Daoy (cell line): ENCODE results near the gene PAX5. TPM values are rescaled to one million over a fixed set of nuclear protein-coding genes. Genes with fewer than 3 reads are reported as not detected.

ENCODE experiments used
- DNase-seq: peaks from one replicate; pipeline ENCODE4 v3.0.0-alpha.2; 2015; ENCODE audit warnings: low read depth
- total RNA-seq: library from RNA; depleted of rRNA; stranded (reverse); fragments of >200 nt; shearing (Covaris generic); gene quantifications from 2 replicates; pipeline ENCODE4 v1.2.3, GENCODE V29; 2014

Gene PAX5
- total RNA-seq, 1 experiment from 2014 or later: 0.17 TPM

DNA sequence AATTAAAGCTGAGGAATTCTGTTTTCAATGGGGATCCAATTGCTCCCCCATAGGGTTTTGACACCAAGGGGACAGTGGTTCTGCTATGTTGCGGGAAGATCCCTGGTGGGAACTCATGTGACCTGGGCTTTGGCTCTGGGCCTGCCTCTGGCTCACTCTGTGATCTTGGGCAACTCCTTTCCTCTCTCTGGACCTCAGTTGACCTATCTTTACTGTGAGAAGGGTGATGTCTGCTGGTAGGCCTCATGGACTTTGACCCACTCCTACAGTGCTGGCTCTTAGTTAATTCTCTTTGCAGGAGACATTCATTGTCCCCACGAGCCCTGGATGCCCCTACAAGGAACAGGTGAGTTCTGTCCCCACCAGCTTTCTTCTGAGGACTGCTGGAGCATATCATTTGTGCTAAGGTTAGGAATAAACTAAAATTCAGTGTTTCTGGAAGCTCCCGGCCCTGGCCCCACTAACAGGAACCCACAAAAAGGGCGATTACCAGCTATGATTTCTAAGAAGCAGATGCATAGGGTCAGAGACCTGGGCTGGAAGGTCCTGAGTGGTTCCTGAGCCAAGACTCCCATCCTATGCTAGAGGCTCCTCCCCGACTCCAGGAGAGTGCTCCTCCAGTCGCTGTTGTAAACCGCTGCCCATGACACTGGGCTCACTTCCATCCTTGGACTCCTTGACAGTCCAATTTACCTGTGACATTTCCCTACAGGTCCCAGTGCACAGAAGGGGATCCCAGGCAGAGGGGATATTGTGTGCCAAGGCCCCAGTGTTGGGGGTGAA lies 218.3 kb downstream of the PAX5 start:
- no peak for DNase-seq

DNA sequence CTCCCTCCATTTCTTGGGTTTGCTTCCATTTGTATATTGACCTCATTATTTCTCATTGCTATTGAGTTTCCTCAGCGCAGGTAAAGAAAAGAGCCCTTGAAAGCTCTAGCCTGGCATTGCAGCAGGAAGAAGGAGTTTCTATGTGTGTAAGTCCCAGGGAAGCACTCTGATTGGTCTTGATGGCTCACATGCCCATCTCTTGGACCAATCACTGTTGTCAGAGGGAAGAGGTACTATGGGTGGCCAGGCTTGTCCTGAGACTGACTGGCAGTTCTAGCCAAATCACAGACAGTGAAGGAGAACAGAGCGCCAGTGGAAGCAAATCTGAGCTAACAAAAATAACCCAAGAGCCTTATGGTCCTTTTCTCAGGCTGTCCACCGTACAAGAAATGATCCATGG lies 219.0 kb downstream of the PAX5 start:
- DNase-seq: no peak

DNA sequence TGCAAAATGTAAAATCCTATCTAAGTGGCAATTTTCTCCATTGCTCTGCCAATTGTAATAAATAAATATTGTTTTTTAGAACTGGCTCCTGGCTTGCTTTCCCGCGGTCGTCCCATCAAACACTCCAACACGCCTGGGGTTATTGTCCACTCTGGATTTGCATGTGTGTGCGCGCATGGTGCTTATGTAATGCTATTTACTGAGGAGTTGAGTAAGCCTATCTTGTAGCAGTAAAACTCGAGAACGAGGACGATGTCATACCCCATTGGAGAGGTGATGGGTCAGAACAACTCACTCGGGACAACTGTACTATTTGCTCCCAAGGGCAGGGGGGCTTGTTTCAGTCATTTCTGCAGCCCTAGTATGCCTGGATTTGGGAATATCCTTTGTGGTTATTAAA lies 220.9 kb downstream of the PAX5 start:
- no peak for DNase-seq

DNA sequence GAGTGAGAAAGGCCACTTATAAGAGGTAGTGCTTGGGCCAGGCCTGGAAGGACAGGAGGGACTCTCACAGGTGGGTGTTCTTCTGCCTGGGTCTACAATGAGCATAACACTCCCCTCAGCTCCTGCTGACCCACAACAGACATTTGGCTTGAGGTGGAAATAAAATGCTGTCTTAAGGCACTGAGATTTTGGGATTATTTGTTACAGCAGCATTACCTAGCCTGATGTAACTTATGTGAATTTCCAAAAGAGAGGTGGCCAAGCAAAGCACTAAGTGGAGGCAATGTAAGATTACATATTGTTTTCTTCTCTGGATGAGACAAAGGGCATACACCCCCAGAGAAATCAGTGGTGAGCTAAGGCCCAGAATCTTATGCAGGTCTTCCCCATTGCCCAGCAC lies 221.5 kb downstream of the PAX5 start:
- DNase-seq: no peak

DNA sequence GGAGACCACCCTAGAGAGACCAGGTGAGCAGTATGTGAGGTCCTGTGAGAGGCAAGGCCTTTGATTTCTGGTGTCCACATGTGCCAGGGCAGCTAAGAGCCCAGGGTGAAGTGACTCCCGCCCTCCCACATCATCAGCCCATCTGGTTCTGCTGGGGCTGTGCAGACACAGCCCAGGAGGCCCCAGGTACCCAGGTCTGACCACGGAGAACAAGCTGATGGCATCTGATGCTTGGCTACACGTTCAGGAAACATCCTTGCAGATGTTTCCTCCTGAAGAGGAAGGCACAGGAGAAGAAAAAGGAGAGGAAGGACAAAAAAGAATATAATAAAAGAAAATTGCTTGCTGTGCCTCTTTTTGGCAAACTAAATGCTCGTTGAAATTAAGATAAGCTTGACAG lies 225.8 kb downstream of the PAX5 start:
- DNase-seq: no peak

DNA sequence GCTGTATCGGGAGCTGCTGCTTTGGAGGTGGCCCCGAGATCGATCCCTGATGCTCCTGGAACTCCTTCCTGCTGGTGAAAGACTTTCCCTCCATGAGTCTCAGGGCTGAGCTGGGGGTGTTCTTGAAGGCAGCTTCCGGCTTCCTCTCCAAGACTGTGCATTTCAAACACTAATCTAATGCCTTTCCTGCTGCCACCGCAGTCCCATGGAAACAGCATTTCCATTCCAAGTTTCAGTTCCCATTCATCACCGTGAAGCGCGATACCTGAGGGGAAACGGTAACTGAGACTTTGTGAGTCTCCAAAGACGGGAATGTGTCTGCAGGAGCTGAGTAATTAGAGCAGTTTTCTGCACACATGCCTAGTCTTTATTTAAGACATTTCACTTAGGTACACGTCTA lies 230.1 kb downstream of the PAX5 start:
- DNase-seq: peak; percentile 48

DNA sequence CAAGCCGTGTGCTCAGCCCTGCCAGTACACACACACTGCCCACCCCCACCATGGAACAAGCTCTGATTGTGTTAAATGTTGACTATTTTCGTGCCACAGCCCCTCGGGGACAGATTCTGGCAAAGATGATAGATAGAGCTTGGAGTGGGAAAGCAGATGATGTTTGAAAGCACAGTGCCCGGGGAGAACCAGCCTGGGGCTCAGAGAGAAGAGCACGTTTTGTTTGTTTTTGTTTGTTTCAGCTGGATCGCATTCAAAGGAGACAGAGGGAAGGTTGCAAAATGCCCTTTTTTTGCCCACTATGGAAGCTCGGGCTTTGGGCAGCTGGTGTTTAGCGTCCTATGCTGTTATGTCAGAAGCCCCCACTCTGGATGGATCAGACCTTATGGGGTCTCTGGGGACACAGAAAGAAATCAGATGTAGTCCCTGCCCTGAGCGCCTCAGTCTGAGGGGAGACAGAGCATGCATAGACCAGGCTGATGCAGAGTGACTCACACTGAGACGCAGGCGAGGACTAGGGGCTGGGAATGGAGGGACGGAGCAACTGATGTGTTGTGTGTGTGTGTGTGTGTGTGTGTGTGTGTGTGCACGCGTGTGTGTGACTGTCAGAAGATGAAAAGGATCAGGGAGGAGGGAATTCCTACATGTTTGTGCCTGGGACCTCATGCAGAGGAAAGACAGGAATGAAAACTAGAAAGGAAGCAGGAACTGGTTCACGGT lies 231.7 kb downstream of the PAX5 start:
- peak; percentile 76 for DNase-seq

DNA sequence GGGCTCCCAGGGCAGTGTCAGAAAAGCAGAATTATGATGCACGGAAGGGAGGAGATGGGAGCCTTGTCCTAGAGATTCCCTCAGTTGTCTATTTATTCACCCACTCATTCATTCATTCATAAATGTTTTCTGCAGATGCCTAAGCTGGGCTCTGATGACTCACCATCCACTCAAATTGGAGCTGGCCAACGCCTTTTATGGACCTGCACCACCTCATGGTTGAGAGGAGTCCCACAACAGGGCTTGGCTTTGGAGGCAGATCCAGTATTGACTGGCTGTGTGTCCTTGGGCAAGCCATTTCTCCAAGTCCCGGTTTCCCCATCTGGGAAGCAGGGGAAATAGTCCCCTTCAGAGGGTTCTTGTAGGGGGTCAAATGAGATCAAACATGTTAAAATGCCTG lies 233.6 kb downstream of the PAX5 start:
- DNase-seq: no peak

DNA sequence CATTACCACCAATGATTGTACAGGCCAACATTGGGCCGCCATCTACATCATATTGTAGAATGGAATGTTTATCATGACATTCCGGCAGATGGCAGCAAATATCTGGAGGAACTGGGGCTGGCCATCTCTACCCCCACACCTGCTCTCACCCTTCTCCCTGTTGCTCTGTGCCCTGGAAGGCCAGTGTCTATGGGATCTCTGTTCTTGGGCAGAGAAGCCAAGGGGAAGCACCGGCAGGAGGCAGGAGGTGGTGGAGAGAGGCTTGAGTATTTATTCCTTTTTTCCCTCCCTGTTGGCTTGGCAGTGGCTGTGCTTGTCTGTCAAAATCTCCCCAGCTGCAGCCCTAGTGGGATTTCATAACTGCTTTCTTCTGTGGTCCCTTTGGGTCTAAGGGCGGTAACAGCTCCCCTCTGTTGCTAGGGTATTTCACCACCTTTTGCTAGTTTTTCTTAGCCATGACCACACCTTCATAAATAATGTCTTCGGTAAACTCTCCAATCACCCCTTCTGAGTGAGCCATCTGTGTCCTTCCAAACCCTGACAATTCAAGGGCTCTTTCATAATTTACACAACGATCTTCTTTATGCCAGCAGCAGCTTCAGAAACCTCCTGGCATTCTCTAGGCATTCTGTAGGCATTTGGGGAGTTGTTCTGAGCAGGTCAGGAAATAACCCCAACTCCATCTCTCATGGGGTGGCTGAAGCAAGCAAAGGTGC lies 235.6 kb downstream of the PAX5 start:
- DNase-seq: peak; percentile 59

DNA sequence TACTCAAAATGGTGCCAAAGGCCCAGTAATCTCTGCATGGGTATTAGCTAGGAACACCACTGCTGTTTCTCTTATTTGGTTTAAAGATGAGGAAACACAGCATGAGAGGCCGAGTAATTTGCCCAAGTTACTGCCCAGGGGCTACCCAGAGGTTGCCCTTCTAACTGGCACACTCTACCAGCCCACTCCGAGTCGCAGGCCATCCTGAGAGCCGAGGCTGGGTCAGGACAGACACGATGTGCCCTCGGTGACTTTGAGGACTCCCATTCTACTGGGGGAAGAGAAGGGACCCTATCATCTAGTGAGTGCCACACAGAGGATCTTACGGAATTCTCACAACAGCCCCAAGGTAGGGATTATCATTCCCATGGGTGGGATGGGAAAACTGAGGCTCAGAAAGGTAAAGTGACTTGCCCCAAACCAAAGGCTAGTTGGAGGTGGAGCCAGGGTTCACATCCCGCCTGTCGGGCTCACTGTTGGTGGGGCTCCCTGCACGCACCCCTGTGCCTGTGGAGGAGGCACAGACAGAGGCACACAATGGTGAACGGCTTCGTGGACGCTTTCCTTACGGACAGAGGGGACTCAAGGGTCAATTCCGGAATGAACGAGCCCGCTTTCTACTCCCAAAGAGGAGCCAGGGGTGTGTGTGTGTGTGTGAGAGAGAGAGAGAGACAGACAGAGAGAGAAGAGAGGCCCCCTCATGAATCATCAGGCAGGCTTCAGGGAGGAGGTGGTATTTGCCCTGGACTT lies 236.4 kb downstream of the PAX5 start:
- no peak for DNase-seq

DNA sequence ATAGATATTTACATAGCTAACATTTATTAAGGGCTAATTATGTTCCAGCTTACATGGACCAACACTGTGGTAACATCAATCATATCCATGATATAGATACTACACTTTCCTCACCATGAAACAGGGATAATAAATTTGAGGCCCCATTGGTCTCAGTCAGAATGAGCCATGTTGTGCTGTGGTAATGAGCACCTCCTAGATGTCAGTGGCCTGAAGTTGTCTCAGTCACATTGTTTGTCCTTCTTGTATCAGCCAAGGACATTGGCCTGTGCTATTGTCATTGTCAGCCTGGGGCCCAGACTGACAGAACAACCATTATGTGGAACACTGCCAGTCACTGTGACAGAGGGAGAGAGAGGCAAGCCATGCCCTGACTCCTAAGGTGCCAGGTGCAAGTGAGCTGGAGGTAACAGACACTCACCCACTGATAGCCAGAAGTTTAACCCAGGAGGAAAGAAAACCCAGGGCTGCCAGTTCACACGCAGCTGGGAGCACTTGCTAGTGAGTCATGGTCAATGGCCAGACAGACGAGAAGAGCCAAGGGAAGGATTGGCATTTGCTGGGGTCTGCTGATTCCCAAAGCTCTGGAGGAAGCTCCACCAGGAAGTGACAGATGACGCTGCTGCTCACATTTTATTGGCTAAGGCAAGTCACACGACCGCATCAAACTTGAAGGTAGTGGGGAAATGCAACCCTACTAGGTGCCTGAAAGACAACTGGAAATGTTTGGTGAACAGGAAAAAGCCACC lies 237.2 kb downstream of the PAX5 start:
- DNase-seq: no peak

DNA sequence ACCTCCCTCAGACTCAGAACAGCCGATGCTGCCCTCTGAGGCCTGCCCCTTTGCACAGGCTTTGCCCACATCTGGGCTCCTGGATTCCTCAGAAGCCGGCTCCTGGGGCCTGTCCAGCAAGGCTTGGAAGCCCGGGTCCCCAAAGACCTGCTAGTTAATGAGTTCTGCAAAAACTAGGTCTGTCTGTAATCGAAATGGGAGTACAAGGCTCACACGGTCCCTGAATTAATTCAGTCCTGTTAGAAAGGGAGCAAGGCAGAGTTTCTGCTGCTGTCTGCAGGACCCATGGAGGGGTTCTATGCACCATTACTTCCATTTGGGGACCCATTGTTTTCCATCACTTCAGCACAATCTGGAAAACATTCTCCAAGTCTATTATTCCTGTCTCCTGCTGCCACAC lies 239.6 kb downstream of the PAX5 start:
- no peak for DNase-seq

DNA sequence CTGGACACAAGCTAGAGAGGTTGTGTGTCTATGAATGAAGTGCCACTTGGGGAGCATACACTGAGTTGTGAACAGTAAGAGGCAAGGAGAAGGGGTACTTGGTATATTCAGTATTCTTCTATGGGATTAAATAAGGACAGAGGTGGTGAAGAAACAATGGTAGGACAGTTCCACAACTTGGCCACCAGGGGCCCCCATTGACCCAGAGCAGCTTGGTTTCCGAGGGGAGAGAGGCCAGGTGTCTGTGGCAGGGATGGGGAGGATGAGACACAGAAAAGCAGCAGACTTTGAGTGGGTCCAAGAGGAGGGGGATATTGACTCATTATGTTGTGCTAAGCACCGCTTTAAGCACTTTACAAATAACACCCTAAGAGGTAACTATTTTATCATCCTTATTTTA lies 240.8 kb downstream of the PAX5 start:
- peak; percentile 13 for DNase-seq

DNA sequence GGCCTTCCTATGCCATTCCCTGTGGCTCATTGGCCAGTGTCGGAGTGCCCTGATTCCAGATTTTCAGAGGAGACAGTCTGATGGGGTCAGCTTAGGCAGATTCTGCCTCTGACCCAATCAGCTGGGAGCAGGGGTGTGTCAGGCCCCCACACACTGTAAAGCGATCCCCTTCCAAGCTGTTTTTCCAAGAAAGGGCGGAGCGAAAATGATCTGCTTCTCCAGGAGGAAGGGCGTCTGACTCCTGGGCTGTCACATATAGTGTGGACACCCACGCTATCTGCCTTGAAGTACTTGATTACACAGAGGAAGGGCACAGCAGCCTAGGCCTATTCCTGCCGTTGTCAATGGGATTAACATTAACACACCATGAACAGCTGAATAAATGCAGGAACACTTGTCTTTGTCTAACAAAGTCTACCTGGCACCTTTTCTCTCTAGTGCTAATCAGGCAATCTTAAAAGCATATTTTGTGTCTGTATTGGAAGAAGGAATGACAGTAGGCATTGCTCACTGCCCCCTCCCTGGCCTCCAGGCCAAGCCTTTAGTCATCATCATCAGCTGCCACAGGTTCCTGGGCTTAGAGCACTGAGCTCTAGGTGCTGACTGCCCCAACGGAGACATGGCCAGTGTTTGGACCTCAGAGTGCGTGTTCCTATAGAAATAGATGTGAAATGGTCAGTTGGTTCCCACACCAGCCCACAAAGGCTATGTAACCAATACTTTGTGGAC lies 242.7 kb downstream of the PAX5 start:
- no peak for DNase-seq

DNA sequence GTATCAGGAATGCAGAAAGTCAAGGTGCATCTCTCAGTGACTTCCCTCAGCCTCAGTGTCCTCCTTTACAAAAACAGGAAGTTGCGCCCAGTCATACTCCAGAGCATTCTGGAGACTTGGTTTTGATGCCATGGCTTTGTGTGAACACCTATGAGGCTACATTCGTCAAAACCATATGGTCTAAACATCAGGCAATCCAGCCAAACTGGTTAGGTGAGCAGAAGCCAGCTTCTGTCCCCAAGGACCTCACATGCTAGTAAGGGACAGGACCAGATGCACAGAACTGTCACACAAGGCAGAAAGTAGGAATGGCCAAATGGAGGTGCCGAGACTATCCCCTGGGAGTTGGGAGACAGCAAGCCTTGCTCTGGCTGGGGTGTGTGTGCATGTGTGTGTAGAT lies 244.2 kb downstream of the PAX5 start:
- DNase-seq: no peak

DNA sequence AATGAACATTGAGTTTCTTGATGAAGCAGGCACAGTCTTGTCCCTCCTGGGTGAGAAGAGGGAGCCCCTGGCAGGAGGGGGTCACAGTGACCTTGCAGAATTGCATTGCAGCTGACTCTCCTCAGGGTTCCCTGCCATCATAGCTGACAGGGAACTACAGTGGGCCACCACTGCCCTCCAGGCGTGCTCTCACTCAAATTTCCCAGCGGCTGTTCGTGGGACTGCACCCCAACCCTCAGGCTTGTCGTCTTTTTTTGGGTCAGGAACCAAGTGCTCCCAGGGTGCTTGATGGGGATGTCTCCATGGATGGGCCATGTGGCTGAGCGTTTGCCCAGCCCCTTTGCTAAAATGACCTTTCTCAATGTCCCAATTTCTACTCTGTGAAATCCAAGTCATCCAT lies 245.5 kb downstream of the PAX5 start:
- DNase-seq: peak; percentile 23

DNA sequence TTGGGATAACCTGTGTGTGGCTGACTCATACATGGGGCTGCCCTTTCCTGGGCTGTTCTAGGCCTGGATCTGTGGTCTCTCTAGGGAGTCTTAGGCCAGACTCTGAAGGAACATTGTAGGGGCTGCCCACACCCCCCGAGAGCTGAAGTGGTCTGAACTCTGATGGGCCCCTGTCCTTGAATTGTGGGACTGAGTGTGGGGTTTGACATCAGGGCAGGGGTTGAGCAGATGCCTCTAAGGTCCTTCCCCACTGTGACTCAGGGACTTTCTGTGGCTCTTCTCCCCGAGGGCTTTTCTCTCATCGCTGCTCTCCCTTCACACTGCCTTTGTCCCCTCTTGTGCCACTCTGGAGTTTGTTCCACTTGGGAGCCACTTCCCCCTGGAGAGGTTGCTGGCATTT lies 246.4 kb downstream of the PAX5 start:
- DNase-seq: no peak
